GM21786 (cell line): ENCODE data around the gene RPS2.
"Not testable (repeated sequence)": the region's sequence is repeated elsewhere in the genome, so short reads cannot be mapped to it uniquely, and the experiment has no call there.

Experiments used
- ATAC-seq: cut with Tn5 transposase; IDR thresholded peaks from one replicate; pipeline ENCODE4 v1.9.1; 2021; ENCODE audit not compliant: unreplicated experiment

Gene RPS2

DNA sequence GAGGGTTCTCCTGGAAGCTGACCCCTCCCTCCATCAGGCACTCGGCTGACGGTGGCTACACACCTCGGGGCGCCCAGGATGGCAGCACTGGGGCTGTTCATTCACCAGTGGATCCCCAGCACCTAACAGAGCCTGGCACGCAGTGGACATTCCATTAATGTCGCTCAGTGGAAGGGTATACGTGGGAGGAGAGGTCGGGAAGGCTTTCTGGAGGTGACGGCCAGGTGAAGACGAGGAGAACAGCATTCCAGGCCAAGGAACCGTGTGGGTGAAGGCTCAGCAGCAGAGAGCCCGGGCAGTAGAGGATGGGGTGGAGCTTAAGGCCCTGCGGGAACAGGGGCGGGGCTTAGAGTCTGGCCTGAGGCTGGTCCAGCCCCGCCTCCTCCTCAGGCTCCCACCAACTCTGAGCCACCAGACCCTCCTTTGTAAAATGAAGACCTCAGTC lies 43.9 kb downstream of the RPS2 start:
- no peak for ATAC-seq

- not testable (repeated sequence) for ATAC-seq
These were observed 44.5 kb downstream of the RPS2 start for GRCh38 chr16:1920122-1920521.

DNA sequence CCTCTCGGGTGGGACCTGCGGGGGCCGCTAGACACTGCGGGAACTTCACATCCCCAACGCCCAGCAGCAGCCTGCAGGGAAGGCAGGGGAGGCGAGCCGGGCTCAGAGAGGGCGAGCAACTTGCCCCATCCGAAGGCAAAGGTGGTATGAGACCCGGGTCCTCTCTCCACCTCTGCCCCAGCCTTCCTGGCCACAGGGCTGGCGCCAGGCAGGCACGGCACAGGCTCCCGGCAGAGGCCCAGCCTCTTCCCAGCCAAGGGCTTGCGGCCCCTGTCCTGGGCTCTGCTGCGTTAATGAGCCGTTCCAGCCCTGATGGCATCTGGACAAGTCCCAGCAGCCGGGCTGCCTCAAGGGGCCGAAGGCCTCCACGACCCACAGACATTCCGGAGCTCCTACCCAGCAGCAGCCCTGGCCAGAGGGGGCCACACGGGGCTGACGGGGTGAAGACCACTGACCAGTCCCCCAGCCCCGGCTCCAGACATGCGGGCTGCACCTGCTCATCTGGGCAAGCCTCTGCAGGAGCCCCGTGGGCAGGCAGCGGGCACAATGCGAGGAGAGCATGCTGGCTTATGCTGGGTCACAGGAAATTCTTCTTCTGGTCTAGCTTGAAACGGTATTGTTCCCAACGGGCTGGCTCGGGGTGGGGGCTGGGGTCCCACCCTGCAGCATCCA lies 45.2 kb downstream of the RPS2 start:
- no peak for ATAC-seq

DNA sequence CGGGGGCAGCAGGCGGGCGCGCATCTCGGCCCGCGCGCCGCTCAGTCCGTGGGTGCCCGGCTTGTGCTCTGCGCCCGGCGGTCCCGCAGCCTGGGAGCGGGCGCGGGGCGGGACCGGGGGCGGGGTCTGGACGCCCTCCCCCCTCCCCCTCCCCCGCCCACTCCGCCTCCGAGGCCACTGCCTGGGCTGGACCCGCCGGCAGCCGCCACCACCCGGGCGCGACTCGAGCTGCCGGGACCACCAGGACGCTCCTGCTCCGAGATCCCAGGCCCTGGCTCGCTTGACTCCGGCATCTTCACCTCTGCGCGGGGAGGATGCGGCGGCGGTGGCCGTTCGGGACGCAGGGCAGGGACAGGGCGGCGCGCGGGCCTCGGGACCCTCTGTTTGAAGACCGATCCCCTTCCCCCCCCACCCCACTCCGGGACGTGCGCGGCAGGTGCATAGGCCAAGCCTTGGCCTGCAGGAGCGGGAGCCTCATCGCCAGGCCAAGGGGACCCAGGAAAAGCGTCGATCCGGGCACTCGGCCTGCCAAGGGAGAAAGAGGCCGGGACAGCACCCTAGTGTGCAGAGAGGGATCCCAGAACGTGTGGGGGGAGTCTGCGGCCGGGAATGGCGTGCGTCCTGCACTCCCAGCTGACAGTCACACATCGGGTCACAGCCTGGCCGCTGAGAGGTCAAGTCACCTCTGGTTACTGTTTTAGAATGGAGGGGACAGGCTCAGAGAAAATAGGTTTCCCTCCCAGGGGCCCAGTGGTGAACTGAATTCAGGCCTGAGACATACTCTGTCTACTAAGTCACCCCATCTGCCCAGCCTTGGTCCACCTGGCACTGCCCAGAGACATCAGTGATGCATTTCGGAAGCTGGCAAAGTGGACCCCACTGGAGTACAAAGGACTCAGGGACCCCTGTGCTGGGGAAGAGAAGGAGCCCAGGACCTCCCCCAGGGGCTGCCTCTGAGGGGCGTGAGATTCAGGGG lies 46.0 kb downstream of the RPS2 start, which contains the start of gene HS3ST6:
TSS of gene HS3ST6 (minus strand) at position 65 of the 976 bp plus-strand sequence. CDS start 92 bp downstream, outside the sequence.
- ATAC-seq = no peak

- no peak for ATAC-seq
These were observed 46.8 kb downstream of the RPS2 start for GRCh38 chr16:1917665-1918350.

GRCh38 chr16:1917056-1917664 lies 47.5 kb downstream of the RPS2 start:
- no peak for ATAC-seq

DNA sequence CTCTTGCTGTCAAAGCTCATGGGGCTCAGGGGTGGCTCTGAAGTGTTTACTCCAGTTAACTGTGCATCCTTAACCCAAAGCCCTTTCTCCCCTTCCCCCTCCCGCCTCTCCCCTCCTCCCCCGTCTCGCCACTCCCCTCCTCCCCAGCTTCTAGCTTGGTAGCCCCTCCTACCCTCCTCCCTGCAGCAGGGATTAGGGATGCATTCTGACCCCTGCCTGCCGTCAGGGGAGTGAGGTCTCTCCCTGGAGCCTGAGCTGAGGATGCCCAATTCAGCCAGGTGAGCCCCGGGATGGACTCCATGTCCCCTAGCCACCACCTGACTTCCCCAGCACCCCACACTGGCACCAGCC lies 48.0 kb downstream of the RPS2 start:
- ATAC-seq = no peak

DNA sequence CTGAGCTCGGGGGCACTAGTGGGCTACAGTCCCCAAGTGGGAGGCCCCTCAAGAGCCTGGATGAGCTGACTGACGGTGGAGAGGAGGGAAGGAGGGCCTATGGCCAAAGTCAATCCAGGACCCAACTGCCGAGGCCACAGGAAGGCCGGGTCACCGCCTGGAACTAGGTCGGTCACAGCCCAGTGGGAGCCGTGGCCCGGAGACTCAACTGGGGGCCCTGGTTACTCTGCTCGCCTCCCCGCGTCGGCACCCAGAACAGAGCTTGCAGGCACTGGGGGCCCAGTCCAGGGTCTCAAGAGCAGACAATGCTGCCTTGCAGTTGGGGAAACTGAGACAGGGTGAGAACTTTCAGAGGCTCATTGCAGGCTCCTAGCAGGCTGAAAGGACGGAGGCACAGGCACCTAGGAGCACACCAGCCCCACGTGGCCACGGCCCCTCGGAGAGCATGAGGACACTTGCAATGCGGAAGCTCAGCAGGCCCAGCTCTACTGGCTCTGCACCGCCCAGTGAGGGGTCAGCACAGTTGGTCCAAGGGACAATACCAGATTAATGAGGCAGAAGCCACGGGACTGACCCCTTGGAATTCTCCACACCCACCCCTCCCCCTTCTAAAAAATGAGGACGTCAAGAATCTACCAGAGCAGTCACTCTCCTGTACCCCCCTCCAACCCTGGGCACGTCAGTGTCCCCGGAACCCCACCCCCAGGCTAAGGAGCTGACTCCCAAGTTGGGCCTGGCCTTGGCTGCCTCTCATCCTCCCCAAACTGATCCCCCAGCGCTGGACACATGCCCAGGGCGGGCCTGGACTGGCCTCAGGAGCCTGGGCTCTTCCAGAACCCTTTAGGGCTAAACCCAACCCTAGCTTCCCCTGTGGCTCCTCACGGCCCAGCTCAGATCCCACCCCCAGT lies 48.6 kb downstream of the RPS2 start:
- ATAC-seq = no peak

GRCh38 chr16:1914988-1915387 lies 49.6 kb downstream of the RPS2 start:
- ATAC-seq = no peak

DNA sequence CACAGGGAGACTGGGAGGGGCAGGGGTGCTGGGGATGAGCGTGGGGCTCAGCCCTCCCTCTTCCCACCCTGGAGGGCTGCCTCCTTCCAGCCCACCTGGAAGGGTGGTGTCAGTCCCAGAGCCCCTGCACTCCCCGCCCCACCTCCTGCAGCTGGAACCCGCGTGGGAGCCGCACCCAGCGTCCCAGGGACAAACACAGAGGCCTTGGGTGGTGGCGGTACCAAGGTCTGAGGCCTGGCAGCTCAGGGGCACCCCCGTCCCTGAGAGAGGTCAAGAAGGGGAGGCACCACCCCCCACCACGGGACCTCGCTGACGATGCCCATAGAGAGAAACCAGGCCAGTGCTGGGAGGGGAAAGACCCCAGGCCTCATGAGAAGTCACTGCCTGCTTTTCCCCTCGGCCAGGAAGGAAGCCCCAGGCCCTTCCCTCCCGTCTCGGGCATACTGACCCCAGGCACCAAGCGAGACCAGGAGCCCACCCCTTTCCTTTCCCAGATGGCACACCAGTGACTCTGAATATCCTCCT lies 50.5 kb downstream of the RPS2 start:
- ATAC-seq = no peak

- ATAC-seq = no peak
These were observed 51.1 kb downstream of the RPS2 start for GRCh38 chr16:1913327-1914083.

DNA sequence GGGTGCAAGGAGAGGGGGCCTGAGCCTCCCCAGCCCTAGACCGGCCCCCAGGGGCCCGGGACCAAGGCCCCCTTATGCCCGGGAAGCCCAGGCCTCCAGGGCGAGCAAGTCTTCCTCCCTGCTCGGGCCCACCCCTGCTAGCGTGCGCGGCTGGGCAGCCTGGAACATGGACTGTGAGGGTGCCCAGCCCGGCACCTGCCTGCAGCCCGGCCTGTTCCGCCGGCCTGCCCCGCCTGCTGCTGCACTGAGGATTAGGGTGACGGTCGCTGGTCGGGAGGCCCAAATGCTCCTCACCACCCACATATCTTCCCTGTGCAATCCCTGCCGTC lies 52.4 kb downstream of the RPS2 start:
- ATAC-seq = no peak
